SH-SY5Y (cell line): ENCODE measurements around the gene ACTC1.

Experiments
- GATA2 ChIP-seq: IDR thresholded peaks from 2 replicates; pipeline ENCODE4 v1.6.1; 2011; ENCODE audit warnings: mild to moderate bottlenecking, low read depth, low read length
- GATA3 ChIP-seq: IDR thresholded peaks from 2 replicates; pipeline ENCODE4 v1.6.1; 2011; ENCODE audit warnings: low read depth, mild to moderate bottlenecking, low read length, moderate library complexity

GRCh38 chr15:34804776-34805175 lies 9.4 kb upstream of the ACTC1 start:
- TF ChIP-seq GATA2 (no peak), GATA3 (no peak)
